Measurements from ENCODE around the gene ZFTA. TPM values are rescaled to one million over a fixed set of nuclear protein-coding genes. Genes with fewer than 3 reads are reported as not detected.

ZFTA gene
- polyA plus RNA-seq, 2 of the 4 experiments (the other 2 are of a cell fraction) = 3.0 to 6.6 TPM

DNA sequence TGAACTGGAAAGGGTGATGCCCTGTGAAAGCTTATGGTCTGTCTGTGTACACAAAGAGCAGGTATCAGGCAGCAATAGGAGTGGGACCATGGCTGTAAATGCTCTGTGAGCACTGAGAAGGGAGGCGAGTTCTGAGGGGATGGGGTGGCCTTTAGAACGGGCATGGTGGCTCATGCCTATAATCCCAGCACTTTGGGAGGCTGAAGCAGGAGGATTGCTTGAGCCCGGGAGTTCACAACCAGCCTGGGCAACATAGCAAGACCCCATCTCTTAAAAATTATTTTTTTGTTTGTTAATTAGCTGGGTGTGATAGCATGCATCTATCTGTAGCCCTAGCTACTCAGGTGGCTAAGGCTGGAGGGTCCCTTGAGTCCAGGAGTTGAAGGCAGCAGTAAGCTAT is 48.2 kb upstream of the ZFTA start:
- 96% methylated on average over 3 of the region's 3 CpGs for WGBS (ENCODE audit: missing lambda C conversion rate)
- POLR2A ChIA-PET = no interaction called here
- no peak for TF ChIP-seq MAZ (IDR thresholded peaks at IDR 0.05; ENCODE audit: borderline replicate concordance, low read depth, low read length)
- TF ChIP-seq MYC (IDR thresholded peaks at IDR 0.05; ENCODE audit: borderline replicate concordance, low read length) = no peak
- TF ChIP-seq SREBF2 (IDR thresholded peaks at IDR 0.05) = no peak
- TF ChIP-seq CHD2 (IDR thresholded peaks at IDR 0.05; ENCODE audit: low read length, partially characterized antibody) = no peak
- TF ChIP-seq, protein P1, sequence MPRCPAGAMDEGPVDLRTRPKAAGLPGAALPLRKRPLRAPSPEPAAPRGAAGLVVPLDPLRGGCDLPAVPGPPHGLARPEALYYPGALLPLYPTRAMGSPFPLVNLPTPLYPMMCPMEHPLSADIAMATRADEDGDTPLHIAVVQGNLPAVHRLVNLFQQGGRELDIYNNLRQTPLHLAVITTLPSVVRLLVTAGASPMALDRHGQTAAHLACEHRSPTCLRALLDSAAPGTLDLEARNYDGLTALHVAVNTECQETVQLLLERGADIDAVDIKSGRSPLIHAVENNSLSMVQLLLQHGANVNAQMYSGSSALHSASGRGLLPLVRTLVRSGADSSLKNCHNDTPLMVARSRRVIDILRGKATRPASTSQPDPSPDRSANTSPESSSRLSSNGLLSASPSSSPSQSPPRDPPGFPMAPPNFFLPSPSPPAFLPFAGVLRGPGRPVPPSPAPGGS (IDR thresholded peaks at IDR 0.05) = no peak
- no peak for TF ChIP-seq KDM1A (IDR thresholded peaks at IDR 0.05; ENCODE audit: low read depth)
- TF ChIP-seq ZFP36 (IDR thresholded peaks at IDR 0.05; ENCODE audit: borderline replicate concordance, partially characterized antibody) = no peak
- no peak for TF ChIP-seq HDAC2 (IDR thresholded peaks at IDR 0.05)
- no peak for TF ChIP-seq HEYL (CRISPR knock-in tag; IDR thresholded peaks at IDR 0.05)
- TF ChIP-seq, protein P2, sequence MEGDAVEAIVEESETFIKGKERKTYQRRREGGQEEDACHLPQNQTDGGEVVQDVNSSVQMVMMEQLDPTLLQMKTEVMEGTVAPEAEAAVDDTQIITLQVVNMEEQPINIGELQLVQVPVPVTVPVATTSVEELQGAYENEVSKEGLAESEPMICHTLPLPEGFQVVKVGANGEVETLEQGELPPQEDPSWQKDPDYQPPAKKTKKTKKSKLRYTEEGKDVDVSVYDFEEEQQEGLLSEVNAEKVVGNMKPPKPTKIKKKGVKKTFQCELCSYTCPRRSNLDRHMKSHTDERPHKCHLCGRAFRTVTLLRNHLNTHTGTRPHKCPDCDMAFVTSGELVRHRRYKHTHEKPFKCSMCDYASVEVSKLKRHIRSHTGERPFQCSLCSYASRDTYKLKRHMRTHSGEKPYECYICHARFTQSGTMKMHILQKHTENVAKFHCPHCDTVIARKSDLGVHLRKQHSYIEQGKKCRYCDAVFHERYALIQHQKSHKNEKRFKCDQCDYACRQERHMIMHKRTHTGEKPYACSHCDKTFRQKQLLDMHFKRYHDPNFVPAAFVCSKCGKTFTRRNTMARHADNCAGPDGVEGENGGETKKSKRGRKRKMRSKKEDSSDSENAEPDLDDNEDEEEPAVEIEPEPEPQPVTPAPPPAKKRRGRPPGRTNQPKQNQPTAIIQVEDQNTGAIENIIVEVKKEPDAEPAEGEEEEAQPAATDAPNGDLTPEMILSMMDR (IDR thresholded peaks at IDR 0.05) = no peak
- TF ChIP-seq CBX2 (IDR thresholded peaks at IDR 0.05; ENCODE audit: borderline replicate concordance, low read depth) = no peak
- no peak for TF ChIP-seq HOXA7 (CRISPR knock-in tag; IDR thresholded peaks at IDR 0.05)
- no peak for TF ChIP-seq RAD21 (conservative IDR thresholded peaks at IDR 0.05 in 1 of 2, IDR thresholded peaks at IDR 0.05 in 1 of 2)
- TF ChIP-seq ESRRA (IDR thresholded peaks at IDR 0.05; ENCODE audit: borderline replicate concordance, low read length) = no peak
- no peak for TF ChIP-seq HOXB13 (CRISPR knock-in tag; IDR thresholded peaks at IDR 0.05; ENCODE audit: low read depth)
- no peak for TF ChIP-seq ZSCAN20 (CRISPR knock-in tag; IDR thresholded peaks at IDR 0.05)
- TF ChIP-seq MAFK (IDR thresholded peaks at IDR 0.05; ENCODE audit: partially characterized antibody) = no peak
- no peak for TF ChIP-seq JUNB (IDR thresholded peaks at IDR 0.05)
- TF ChIP-seq ZNF302 (CRISPR knock-in tag; IDR thresholded peaks at IDR 0.05) = no peak
- no peak overlapping the region for H3K27ac ChIP-seq
- CTCF ChIA-PET = interaction anchor here (1.3 to 15.4 kb wide), 5 partner anchors 9 to 129 kb away, joined by 3 to 129 read pairs (median 5); partner anchors contain the start of genes MARK2 and ZFTA
- FAIRE-seq (no peak), DNase-seq (ENCODE audit: low read depth in 1 of 2, low spot score in 1 of 2) (no peak), ATAC-seq (no peak)
- H3K9me3 ChIP-seq = no peaks in the 10 kb centered on the region
- no peak overlapping the region for H3K4me3 ChIP-seq
- no peak overlapping the region for H3K4me2 ChIP-seq
- H3K4me1 ChIP-seq = peaks cover 17% of the 10 kb centered on the region

DNA sequence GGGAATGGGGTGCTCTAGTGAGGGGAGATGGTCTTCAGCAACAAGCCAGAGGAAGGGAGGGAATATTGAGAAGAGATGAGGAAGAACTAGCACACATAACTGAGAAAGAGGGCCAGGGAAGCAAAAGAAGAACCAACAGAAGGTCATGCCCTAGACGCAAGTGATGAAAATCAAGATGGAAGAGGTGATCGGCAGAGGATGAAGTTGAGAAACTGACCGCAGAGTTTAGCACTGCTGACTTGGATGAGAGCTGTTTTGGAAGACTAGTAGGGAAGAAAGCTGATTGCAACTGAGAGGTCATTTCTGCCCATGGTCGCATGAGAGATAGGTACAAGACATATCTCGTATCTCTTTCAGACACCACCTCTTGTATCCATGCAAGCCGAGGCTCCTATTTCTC is 47.6 kb upstream of the ZFTA start:
- no peak for ATAC-seq
- CTCF ChIA-PET = interaction anchor here (1.3 to 15.4 kb wide), 5 partner anchors 10 to 129 kb away, joined by 3 to 129 read pairs (median 5); partner anchors contain the start of genes MARK2 and ZFTA

More for the DNA sequence above, 47.6 kb upstream of the ZFTA start:
- Histone ChIP-seq H3K4me1 (peaks cover 17% of the 10 kb centered on the region), H3K9me3 (no peaks in the 10 kb centered on the region), H3K4me2 (no peak overlapping the region), H3K4me3 (no peak overlapping the region), H3K27ac (no peak overlapping the region)
- 96% methylated on average over 6 of the region's 6 CpGs for whole genome bisulfite sequencing (ENCODE audit: missing lambda C conversion rate)
- FAIRE-seq = no peak
- no peak for TF ChIP-seq RAD21 (conservative IDR thresholded peaks at IDR 0.05 in 1 of 2, IDR thresholded peaks at IDR 0.05 in 1 of 2)
- TF ChIP-seq, protein P3, sequence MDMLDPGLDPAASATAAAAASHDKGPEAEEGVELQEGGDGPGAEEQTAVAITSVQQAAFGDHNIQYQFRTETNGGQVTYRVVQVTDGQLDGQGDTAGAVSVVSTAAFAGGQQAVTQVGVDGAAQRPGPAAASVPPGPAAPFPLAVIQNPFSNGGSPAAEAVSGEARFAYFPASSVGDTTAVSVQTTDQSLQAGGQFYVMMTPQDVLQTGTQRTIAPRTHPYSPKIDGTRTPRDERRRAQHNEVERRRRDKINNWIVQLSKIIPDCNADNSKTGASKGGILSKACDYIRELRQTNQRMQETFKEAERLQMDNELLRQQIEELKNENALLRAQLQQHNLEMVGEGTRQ (IDR thresholded peaks at IDR 0.05) = no peak
- TF ChIP-seq, protein P4, sequence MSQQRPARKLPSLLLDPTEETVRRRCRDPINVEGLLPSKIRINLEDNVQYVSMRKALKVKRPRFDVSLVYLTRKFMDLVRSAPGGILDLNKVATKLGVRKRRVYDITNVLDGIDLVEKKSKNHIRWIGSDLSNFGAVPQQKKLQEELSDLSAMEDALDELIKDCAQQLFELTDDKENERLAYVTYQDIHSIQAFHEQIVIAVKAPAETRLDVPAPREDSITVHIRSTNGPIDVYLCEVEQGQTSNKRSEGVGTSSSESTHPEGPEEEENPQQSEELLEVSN (IDR thresholded peaks at IDR 0.05; ENCODE audit: borderline replicate concordance, low read depth) = no peak
- TF ChIP-seq PHF8 (IDR thresholded peaks at IDR 0.05; ENCODE audit: borderline replicate concordance, low read depth) = no peak
- TF ChIP-seq KDM1A (IDR thresholded peaks at IDR 0.05; ENCODE audit: low read depth) = no peak
- TF ChIP-seq, protein P5, sequence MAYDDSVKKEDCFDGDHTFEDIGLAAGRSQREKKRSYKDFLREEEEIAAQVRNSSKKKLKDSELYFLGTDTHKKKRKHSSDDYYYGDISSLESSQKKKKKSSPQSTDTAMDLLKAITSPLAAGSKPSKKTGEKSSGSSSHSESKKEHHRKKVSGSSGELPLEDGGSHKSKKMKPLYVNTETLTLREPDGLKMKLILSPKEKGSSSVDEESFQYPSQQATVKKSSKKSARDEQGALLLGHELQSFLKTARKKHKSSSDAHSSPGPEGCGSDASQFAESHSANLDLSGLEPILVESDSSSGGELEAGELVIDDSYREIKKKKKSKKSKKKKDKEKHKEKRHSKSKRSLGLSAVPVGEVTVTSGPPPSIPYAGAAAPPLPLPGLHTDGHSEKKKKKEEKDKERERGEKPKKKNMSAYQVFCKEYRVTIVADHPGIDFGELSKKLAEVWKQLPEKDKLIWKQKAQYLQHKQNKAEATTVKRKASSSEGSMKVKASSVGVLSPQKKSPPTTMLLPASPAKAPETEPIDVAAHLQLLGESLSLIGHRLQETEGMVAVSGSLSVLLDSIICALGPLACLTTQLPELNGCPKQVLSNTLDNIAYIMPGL (CRISPR knock-in tag; IDR thresholded peaks at IDR 0.05; ENCODE audit: borderline replicate concordance) = no peak
- TF ChIP-seq HOXB5 (CRISPR knock-in tag; IDR thresholded peaks at IDR 0.05) = no peak
- TF ChIP-seq, protein P1 (IDR thresholded peaks at IDR 0.05) = no peak
- no peak for TF ChIP-seq ZC3H11A (IDR thresholded peaks at IDR 0.05)
- TF ChIP-seq CEBPB (IDR thresholded peaks at IDR 0.05) = no peak
- no peak for TF ChIP-seq MAZ (IDR thresholded peaks at IDR 0.05; ENCODE audit: borderline replicate concordance, low read depth, low read length)
- no peak for TF ChIP-seq EP300 (IDR thresholded peaks at IDR 0.05)
- no peak for TF ChIP-seq ZNF302 (CRISPR knock-in tag; IDR thresholded peaks at IDR 0.05)
- no peak for TF ChIP-seq POLR2A (IDR thresholded peaks at IDR 0.05; ENCODE audit: low read length)
- TF ChIP-seq EHMT2 (IDR thresholded peaks at IDR 0.05; ENCODE audit: low read depth) = no peak
- DNase-seq (ENCODE audit: low read depth in 1 of 2, low spot score in 1 of 2) = no peak
- POLR2A ChIA-PET = no interaction called here
